B cell (primary cell): ENCODE measurements around the gene GPR162. TPM values are rescaled to one million over a fixed set of nuclear protein-coding genes. Genes with fewer than 3 reads are reported as not detected.
A peak's percentile ranks its signal among the peaks of the same experiment; 100 is the strongest.

Experiments
- ATAC-seq: fragments of 200-7000 bp; cut with Tn5 transposase; one replicate; pipeline ENCODE4 v1.10.0; 2021; ENCODE audit warnings: low read depth, mild to moderate bottlenecking, moderate number of reproducible peaks, moderate library complexity
- CTCF ChIA-PET: fragments of 350-600 bp; sonication (Branson Sonifier 250); formaldehyde crosslinking; loops from one replicate; lab custom pipeline; 2021; ENCODE audit warnings: antibody characterized with exemption, inconsistent platforms; lab: Charles Lee
- POLR2A ChIA-PET: fragments of 350-600 bp; sonication (Branson Sonifier 250); formaldehyde crosslinking; loops from one replicate; lab custom pipeline; 2021; ENCODE audit warnings: antibody characterized with exemption; lab: Charles Lee
- DNase-seq: peaks from one replicate; pipeline ENCODE4 v3.0.0; 2013
- H2AFZ ChIP-seq: 2 replicates; pipeline ENCODE4 v1.6.1; 2012; ENCODE audit warnings: mild to moderate bottlenecking, low read depth, low read length; ENCODE audit not compliant: insufficient read depth, poor library complexity, severe bottlenecking
- H3K27ac ChIP-seq, 2 donors: 1 replicate in 1 of 2; 2 replicates in 1 of 2; pipeline ENCODE4 v1.5.1; 2012 to 2013; ENCODE audit warnings: low read length in 2 of 2, mild to moderate bottlenecking in 2 of 2, moderate library complexity in 1 of 2
- H3K27me3 ChIP-seq, 4 experiments: fragments of 200-600 bp in 1 of 4; sonication (generic) in 1 of 4; replicated peaks in 1 of 4; 1 replicate in 2 of 4; 2 replicates in 2 of 4; pipeline versions ENCODE4 v1.6.1 to v1.7.0; 2013 to 2016; ENCODE audit warnings: low read length in 3 of 4, mild to moderate bottlenecking in 2 of 4, mixed read lengths in 1 of 4, moderate library complexity in 1 of 4; ENCODE audit not compliant: insufficient read depth in 4 of 4, control insufficient read depth in 3 of 4; ENCODE audit errors: control extremely low read depth in 1 of 4
- H3K36me3 ChIP-seq, 2 experiments: replicated peaks in 1 of 2; 1 replicate in 1 of 2; 2 replicates in 1 of 2; pipeline versions ENCODE4 v1.6.1 to v1.7.1; 2013; ENCODE audit warnings: low read length in 1 of 2; ENCODE audit not compliant: insufficient read depth in 2 of 2, control insufficient read depth in 1 of 2; ENCODE audit errors: control extremely low read depth in 1 of 2, extremely low read depth in 1 of 2
- H3K4me1 ChIP-seq, 2 donors: fragments of 200-600 bp in 1 of 2; sonication (generic) in 1 of 2; 1 replicate in 1 of 2; 2 replicates in 1 of 2; pipeline versions ENCODE4 v1.5.1 to v1.6.1; 2013 to 2017; ENCODE audit warnings: low read length in 2 of 2; ENCODE audit not compliant: control insufficient read depth in 2 of 2, insufficient read depth in 2 of 2
- H3K4me2 ChIP-seq: replicated peaks from 2 replicates; pipeline ENCODE3; 2012; ENCODE audit warnings: mild to moderate bottlenecking, low read depth, low read length; ENCODE audit not compliant: poor library complexity, severe bottlenecking
- H3K4me3 ChIP-seq, 5 experiments: fragments of 200-600 bp in 1 of 5; sonication (generic) in 1 of 5; 1 replicate in 3 of 5; 2 replicates in 2 of 5; pipeline versions ENCODE4 v1.5.1 to v1.7.0; 2011 to 2016; ENCODE audit warnings: low read length in 4 of 5, mild to moderate bottlenecking in 4 of 5, low read depth in 2 of 5, control low read depth in 1 of 5, moderate library complexity in 1 of 5; ENCODE audit not compliant: insufficient read depth in 1 of 5; ENCODE audit errors: control extremely low read depth in 1 of 5, extremely low read depth in 1 of 5
- H3K79me2 ChIP-seq: fragments of 200-600 bp; sonication (generic); one replicate; pipeline ENCODE4 v1.6.0; 2016; ENCODE audit warnings: low read length; ENCODE audit not compliant: control insufficient read depth, insufficient read depth
- H3K9ac ChIP-seq: fragments of 200-600 bp; sonication (generic); 2 replicates; pipeline ENCODE4 v1.6.1; 2017; ENCODE audit warnings: mild to moderate bottlenecking, low read length, moderate library complexity
- H3K9me3 ChIP-seq, 3 donors: one replicate each; pipeline versions ENCODE4 v1.6.1 to v1.7.1; 2013; ENCODE audit warnings: low read length in 2 of 3; ENCODE audit not compliant: control insufficient read depth in 2 of 3, insufficient read depth in 1 of 3; ENCODE audit errors: control extremely low read depth in 1 of 3
- H4K20me1 ChIP-seq: 2 replicates; pipeline ENCODE4 v1.6.0; 2012; ENCODE audit warnings: mild to moderate bottlenecking, low read length; ENCODE audit not compliant: insufficient read depth, control insufficient read depth, poor library complexity, severe bottlenecking
- H3K27ac Mint-ChIP-seq: one replicate; pipeline ENCODE4 v1.8.0; 2021; ENCODE audit warnings: mixed read lengths
- H3K27me3 Mint-ChIP-seq: one replicate; pipeline ENCODE4 v1.8.0; 2021; ENCODE audit warnings: mixed read lengths
- H3K4me1 Mint-ChIP-seq: one replicate; pipeline ENCODE4 v1.8.0; 2021; ENCODE audit warnings: mixed read lengths
- H3K4me3 Mint-ChIP-seq: one replicate; pipeline ENCODE4 v1.8.0; 2021; ENCODE audit warnings: mixed read lengths
- H3K9me3 Mint-ChIP-seq: one replicate; pipeline ENCODE4 v1.8.0; 2022; ENCODE audit warnings: mixed read lengths; ENCODE audit not compliant: insufficient read depth
- EZH2 ChIP-seq: IDR thresholded peaks from 2 replicates; pipeline ENCODE4 v1.6.1; 2012; ENCODE audit warnings: borderline replicate concordance, low read depth, mild to moderate bottlenecking, moderate library complexity, low read length; ENCODE audit not compliant: insufficient read depth, poor library complexity, severe bottlenecking
- WGBS: methylation state at CpG from one replicate; pipeline ENCODE4 v1.1.5; 2013; ENCODE audit warnings: missing lambda C conversion rate; ENCODE audit not compliant: insufficient coverage; 5-methylcytosine and 5-hydroxymethylcytosine counted together
- intact Hi-C: fragments of 100-400 bp; cut with micrococcal nuclease; formaldehyde crosslinking; loops from one replicate; pipeline ENCODE4 v1.10.0; 2022
- polyA plus RNA-seq: library from polyadenylated mRNA; depleted of rRNA; stranded (reverse); fragments of >200 nt; gene quantifications from 2 replicates; pipeline ENCODE4 v1.2.3, GENCODE V29; 2012
- total RNA-seq, 2 donors: library from RNA; stranded (reverse); fragments of 120-200 nt in 1 of 2; gene quantifications; 1 replicate in 1 of 2; 2 replicates in 1 of 2; pipeline versions ENCODE4 v1.2.3 to v1.2.4, GENCODE V29; 2013 to 2022
- TF ChIP-seq, protein P1 (sequence below): fragments of 200-600 bp; IDR thresholded peaks from one replicate; pipeline ENCODE4 v1.8.0; 2022; ENCODE audit warnings: antibody characterized with exemption, mild to moderate bottlenecking

Gene GPR162
- total and polyA plus RNA-seq, 2 donors (not counting 1 experiment from before 2014, with no cell fraction given) = 0.54 TPM; not detected in 1

DNA sequence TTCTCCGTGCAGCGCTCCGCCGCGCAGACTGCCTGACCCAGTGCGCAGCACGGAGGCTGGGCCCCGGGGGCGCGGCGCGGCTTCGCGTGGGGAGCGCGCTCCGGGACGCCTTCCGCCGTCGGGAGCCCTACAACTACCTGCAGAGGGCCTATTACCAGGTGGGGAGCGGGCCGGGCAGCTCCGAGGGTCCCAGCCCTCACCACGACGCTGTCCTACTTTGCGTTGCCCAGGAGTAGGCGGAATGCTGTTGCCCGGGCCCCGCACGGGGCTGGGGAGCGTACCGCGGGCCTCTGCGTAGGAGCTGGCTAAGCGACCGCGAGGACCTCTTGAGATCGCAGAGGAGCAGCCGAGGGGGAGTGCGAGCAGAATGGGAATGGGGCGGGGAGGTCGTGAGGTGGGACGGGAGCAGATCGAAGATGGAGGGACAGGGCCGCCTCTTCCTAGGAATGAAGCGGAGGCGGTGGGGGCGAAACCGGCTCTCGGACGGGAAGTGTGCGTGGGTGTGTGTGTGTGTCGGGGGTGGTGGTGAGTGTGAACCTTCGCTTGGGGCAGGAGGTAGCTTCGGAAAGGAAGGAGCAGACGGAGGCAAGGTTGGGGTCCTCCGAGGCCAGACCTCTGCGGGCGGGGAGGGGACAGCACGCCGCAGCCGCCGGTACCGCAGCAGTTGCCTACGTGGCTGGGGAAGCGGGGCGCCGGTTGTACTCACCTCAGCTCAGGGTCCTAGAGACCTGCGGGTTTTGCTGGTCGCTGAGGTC is 7.3 kb downstream of the GPR162 start:
- peak overlapping the region; percentile 59 for H3K27ac Mint-ChIP-seq
- CTCF ChIA-PET = interaction anchor here (0.6 to 1.8 kb wide), 7 partner anchors 10 to 355 kb away, joined by 3 to 5 read pairs (median 4); partner anchors contain the start of genes CDCA3, MLF2, SPSB2 and USP5
- Histone ChIP-seq H3K4me1 (peaks cover 23 to 29% of the 10 kb centered on the region in 2 donors), H3K4me3 (peak overlapping the region; percentile 26 to 73 (median 58)), H3K27ac (peak overlapping the region in 1 of 2 donors; percentile 41), H3K9ac (peak overlapping the region; percentile 80), H2AFZ (peak overlapping the region; percentile 91), H4K20me1 (peaks cover 11% of the 10 kb centered on the region), H3K4me2 (peak overlapping the region; percentile 100), H3K9me3 (peaks cover 0 to 11% (median 0%) of the 10 kb centered on the region in 3 donors), H3K27me3 (peaks cover 0 to 66% (median 34%) of the 10 kb centered on the region in 4 experiments), H3K36me3 (no peaks in the 10 kb centered on the region), H3K79me2 (no peaks in the 10 kb centered on the region)
- TF ChIP-seq, protein P1, sequence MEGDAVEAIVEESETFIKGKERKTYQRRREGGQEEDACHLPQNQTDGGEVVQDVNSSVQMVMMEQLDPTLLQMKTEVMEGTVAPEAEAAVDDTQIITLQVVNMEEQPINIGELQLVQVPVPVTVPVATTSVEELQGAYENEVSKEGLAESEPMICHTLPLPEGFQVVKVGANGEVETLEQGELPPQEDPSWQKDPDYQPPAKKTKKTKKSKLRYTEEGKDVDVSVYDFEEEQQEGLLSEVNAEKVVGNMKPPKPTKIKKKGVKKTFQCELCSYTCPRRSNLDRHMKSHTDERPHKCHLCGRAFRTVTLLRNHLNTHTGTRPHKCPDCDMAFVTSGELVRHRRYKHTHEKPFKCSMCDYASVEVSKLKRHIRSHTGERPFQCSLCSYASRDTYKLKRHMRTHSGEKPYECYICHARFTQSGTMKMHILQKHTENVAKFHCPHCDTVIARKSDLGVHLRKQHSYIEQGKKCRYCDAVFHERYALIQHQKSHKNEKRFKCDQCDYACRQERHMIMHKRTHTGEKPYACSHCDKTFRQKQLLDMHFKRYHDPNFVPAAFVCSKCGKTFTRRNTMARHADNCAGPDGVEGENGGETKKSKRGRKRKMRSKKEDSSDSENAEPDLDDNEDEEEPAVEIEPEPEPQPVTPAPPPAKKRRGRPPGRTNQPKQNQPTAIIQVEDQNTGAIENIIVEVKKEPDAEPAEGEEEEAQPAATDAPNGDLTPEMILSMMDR = no peak
- TF ChIP-seq EZH2 = peak; percentile 99
- POLR2A ChIA-PET = interaction anchor here (0.7 to 1.5 kb wide), 3 partner anchors 53 to 105 kb away, joined by 3 to 4 read pairs (median 3); partner anchors contain the start of genes COPS7A and MLF2
- H3K4me3 Mint-ChIP-seq = peak overlapping the region; percentile 93
- H3K27me3 Mint-ChIP-seq = peaks cover 76% of the 10 kb centered on the region
- under 1% methylated on average over 71 of the region's 71 CpGs for WGBS
- peak; percentile 67 for DNase-seq
- intact Hi-C loops = no loop called here
- ATAC-seq = peak; percentile 35
- H3K4me1 Mint-ChIP-seq = peaks cover 21% of the 10 kb centered on the region
- no peaks in the 10 kb centered on the region for H3K9me3 Mint-ChIP-seq
